H9 (cell line): ENCODE measurements around the gene SH3BP1. TPM values are rescaled to one million over a fixed set of nuclear protein-coding genes. Genes with fewer than 3 reads are reported as not detected.

ENCODE experiments used
- DNase-seq: peaks from one replicate; pipeline ENCODE4 v3.0.0-alpha.2; 2017
- H2AFZ ChIP-seq: one replicate; pipeline ENCODE4 v1.6.1; 2013; ENCODE audit warnings: mild to moderate bottlenecking, low read length, control low read depth, moderate library complexity
- H2AK5ac ChIP-seq: 2 replicates; pipeline ENCODE4 v1.6.1; 2013; ENCODE audit warnings: low read length, control low read depth, mixed read lengths; ENCODE audit not compliant: insufficient read length
- H2BK120ac ChIP-seq: one replicate; pipeline ENCODE4 v1.6.1; 2013; ENCODE audit warnings: low read depth, mild to moderate bottlenecking, low read length, control low read depth, inconsistent platforms; ENCODE audit not compliant: poor library complexity, severe bottlenecking
- H2BK12ac ChIP-seq: 2 replicates; pipeline ENCODE4 v1.6.1; 2013; ENCODE audit warnings: low read length, control low read depth, mixed read lengths, low read depth; ENCODE audit not compliant: insufficient read length
- H2BK15ac ChIP-seq: 2 replicates; pipeline ENCODE4 v1.6.1; 2013; ENCODE audit warnings: low read depth, low read length, control low read depth
- H2BK20ac ChIP-seq: one replicate; pipeline ENCODE4 v1.6.1; 2013; ENCODE audit warnings: low read depth, mild to moderate bottlenecking, low read length, control low read depth, inconsistent platforms; ENCODE audit not compliant: poor library complexity, severe bottlenecking
- H2BK5ac ChIP-seq: 2 replicates; pipeline ENCODE4 v1.6.1; 2013; ENCODE audit warnings: low read length, control low read depth, mixed read lengths; ENCODE audit not compliant: insufficient read length
- H3K14ac ChIP-seq: 2 replicates; pipeline ENCODE4 v1.6.1; 2013; ENCODE audit warnings: low read length, control low read depth; ENCODE audit not compliant: insufficient read depth
- H3K18ac ChIP-seq: 2 replicates; pipeline ENCODE4 v1.6.1; 2013; ENCODE audit warnings: low read depth, mild to moderate bottlenecking, mixed read lengths, low read length, control low read depth; ENCODE audit not compliant: insufficient read length
- H3K23ac ChIP-seq: 2 replicates; pipeline ENCODE4 v1.6.1; 2013; ENCODE audit warnings: low read length, control low read depth, mixed read lengths, low read depth; ENCODE audit not compliant: insufficient read length
- H3K23me2 ChIP-seq: 2 replicates; pipeline ENCODE4 v1.6.1; 2013; ENCODE audit warnings: low read depth, mild to moderate bottlenecking, mixed read lengths, low read length, control low read depth; ENCODE audit not compliant: insufficient read length, poor library complexity, severe bottlenecking
- H3K27ac ChIP-seq: 2 replicates; pipeline ENCODE4 v1.5.1; 2013; ENCODE audit warnings: low read length, control low read depth, mixed read lengths, low read depth; ENCODE audit not compliant: insufficient read length
- H3K27me3 ChIP-seq: 2 replicates; pipeline ENCODE4 v1.6.1; 2013; ENCODE audit warnings: low read length, control low read depth, inconsistent platforms; ENCODE audit not compliant: insufficient read depth
- H3K4ac ChIP-seq: 2 replicates; pipeline ENCODE4 v1.6.1; 2013; ENCODE audit warnings: low read depth, mild to moderate bottlenecking, control low read depth, inconsistent platforms, low read length, moderate library complexity
- H3K4me1 ChIP-seq: 2 replicates; pipeline ENCODE4 v1.6.1; 2013; ENCODE audit warnings: low read length, control low read depth, inconsistent platforms; ENCODE audit not compliant: insufficient read depth
- H3K4me2 ChIP-seq: 2 replicates; pipeline ENCODE4 v1.6.1; 2013; ENCODE audit warnings: low read length, control low read depth, mixed read lengths; ENCODE audit not compliant: insufficient read length, insufficient read depth
- H3K56ac ChIP-seq: 2 replicates; pipeline ENCODE4 v1.6.1; 2013; ENCODE audit warnings: low read depth, mild to moderate bottlenecking, mixed read lengths, low read length, control low read depth; ENCODE audit not compliant: insufficient read length
- H3K79me1 ChIP-seq: 2 replicates; pipeline ENCODE4 v1.6.1; 2013; ENCODE audit warnings: low read depth, mild to moderate bottlenecking, moderate library complexity, low read length, control low read depth, inconsistent platforms; ENCODE audit not compliant: insufficient read depth, poor library complexity, severe bottlenecking
- H3K79me2 ChIP-seq: 2 replicates; pipeline ENCODE4 v1.6.1; 2013; ENCODE audit warnings: low read length, control low read depth, inconsistent platforms; ENCODE audit not compliant: insufficient read depth
- H3K9ac ChIP-seq: 2 replicates; pipeline ENCODE4 v1.6.1; 2013; ENCODE audit warnings: low read length, control low read depth, mixed read lengths; ENCODE audit not compliant: insufficient read length; ENCODE audit errors: extremely low read depth
- H3K9me3 ChIP-seq: one replicate; pipeline ENCODE4 v1.6.1; 2013; ENCODE audit warnings: low read depth, low read length, inconsistent platforms; ENCODE audit not compliant: control insufficient read depth
- H3T11ph ChIP-seq: one replicate; pipeline ENCODE4 v1.6.1; 2013; ENCODE audit warnings: mild to moderate bottlenecking, low read length, control low read depth, inconsistent platforms
- H4K20me1 ChIP-seq: one replicate; pipeline ENCODE4 v1.6.1; 2013; ENCODE audit not compliant: control insufficient read depth, insufficient read length, insufficient read depth
- H4K5ac ChIP-seq: 2 replicates; pipeline ENCODE4 v1.6.1; 2013; ENCODE audit warnings: low read depth, mild to moderate bottlenecking, mixed read lengths, low read length, control low read depth; ENCODE audit not compliant: insufficient read length
- H4K8ac ChIP-seq: replicated peaks from 2 replicates; pipeline ENCODE4 v1.6.1; 2013; ENCODE audit warnings: low read length, control low read depth, mixed read lengths, low read depth; ENCODE audit not compliant: insufficient read length
- H4K91ac ChIP-seq: 2 replicates; pipeline ENCODE4 v1.6.1; 2013; ENCODE audit warnings: low read depth, mild to moderate bottlenecking, moderate library complexity, mixed read lengths, low read length, control low read depth; ENCODE audit not compliant: insufficient read length
- H3K27ac Mint-ChIP-seq, 3 experiments: 2 replicates in 2 of 3; 3 replicates in 1 of 3; pipeline ENCODE4 v1.8.0; 2020 to 2021; ENCODE audit warnings: mixed read lengths in 3 of 3, mild to moderate bottlenecking in 1 of 3, moderate library complexity in 1 of 3
- H3K27me3 Mint-ChIP-seq: 2 replicates; pipeline ENCODE4 v1.8.0; 2021; ENCODE audit warnings: low read depth, mild to moderate bottlenecking, moderate library complexity, mixed read lengths
- H3K36me3 Mint-ChIP-seq, 3 experiments: 2 replicates in 2 of 3; 3 replicates in 1 of 3; pipeline ENCODE4 v1.8.0; 2020 to 2021; ENCODE audit warnings: low read depth in 3 of 3, mixed read lengths in 3 of 3; ENCODE audit not compliant: insufficient read depth in 1 of 3
- H3K4me1 Mint-ChIP-seq, 2 experiments: 2 replicates each; pipeline ENCODE4 v1.8.0; 2020; ENCODE audit warnings: mixed read lengths in 2 of 2
- H3K4me3 Mint-ChIP-seq, 2 experiments: 2 replicates in 1 of 2; 3 replicates in 1 of 2; pipeline ENCODE4 v1.8.0; 2020 to 2021; ENCODE audit warnings: mild to moderate bottlenecking in 2 of 2, mixed read lengths in 2 of 2, moderate library complexity in 1 of 2
- H3K9me3 Mint-ChIP-seq, 2 experiments: 2 replicates in 1 of 2; 3 replicates in 1 of 2; pipeline ENCODE4 v1.8.0; 2020; ENCODE audit warnings: mild to moderate bottlenecking in 2 of 2, mixed read lengths in 2 of 2, moderate library complexity in 1 of 2
- CTCF ChIP-seq: fragments of 200-600 bp; sonication (generic); conservative IDR thresholded peaks from 3 replicates; pipeline ENCODE4 v1.8.0; 2021; ENCODE audit warnings: antibody characterized with exemption, mild to moderate bottlenecking
- WGBS: extraction: QIAGEN DNeasy Blood & Tissue Kit; methylation state at CpG from one replicate; pipeline ENCODE4 v1.1.7; 2013; ENCODE audit warnings: missing lambda C conversion rate, low lambda C conversion rate, mixed read lengths; ENCODE audit not compliant: insufficient read length; ENCODE audit errors: extremely low coverage; 5-methylcytosine and 5-hydroxymethylcytosine counted together
- total RNA-seq: library from RNA; stranded (reverse); gene quantifications from 2 replicates; pipeline ENCODE4 v1.2.1, GENCODE V29; 2021

Gene SH3BP1
- total RNA-seq, 1 experiment from 2014 or later = 33.6 TPM

- Histone ChIP-seq H3K9ac (no peak overlapping the region), H3K4me2 (no peak overlapping the region), H3K56ac (no peak overlapping the region), H4K20me1 (no peaks in the 10 kb centered on the region), H3K23me2 (no peaks in the 10 kb centered on the region), H3K79me1 (no peaks in the 10 kb centered on the region), H3K9me3 (no peaks in the 10 kb centered on the region), H2BK12ac (no peak overlapping the region), H4K91ac (no peak overlapping the region), H2BK5ac (no peak overlapping the region), H3K23ac (no peak overlapping the region), H3K79me2 (no peaks in the 10 kb centered on the region), H2BK15ac (no peak overlapping the region), H2BK120ac (no peak overlapping the region), H2AFZ (no peak overlapping the region), H3K18ac (no peak overlapping the region), H3K27ac (no peak overlapping the region), H4K5ac (no peak overlapping the region), H3K4me1 (no peaks in the 10 kb centered on the region), H3K14ac (no peak overlapping the region), H3K4ac (no peak overlapping the region), H2AK5ac (no peak overlapping the region), H2BK20ac (no peak overlapping the region), H3T11ph (no peak overlapping the region), H4K8ac (no peak overlapping the region), H3K27me3 (no peaks in the 10 kb centered on the region)
- DNase-seq = no peak
- WGBS = no CpG with 5 or more reads among the region's 5 CpGs
- peak; percentile 19; the same call in 1 of the 3 replicates for TF ChIP-seq CTCF
- Mint-ChIP-seq H3K4me1 (peaks cover 4 to 7% of the 10 kb centered on the region in 2 experiments), H3K9me3 (no peaks in the 10 kb centered on the region), H3K27ac (no peak overlapping the region), H3K27me3 (peaks cover 6% of the 10 kb centered on the region; the same call in 1 of the 2 replicates), H3K36me3 (no peaks in the 10 kb centered on the region), H3K4me3 (no peak overlapping the region)
These were observed 45.2 kb upstream of the SH3BP1 start for GRCh38 chr22:37594237-37594636.
